Measurements from ENCODE around the gene PRR18. TPM values are rescaled to one million over a fixed set of nuclear protein-coding genes. Genes with fewer than 3 reads are reported as not detected.

The PRR18 gene
- total and polyA plus RNA-seq, 5 donors from 2014 or later: not detected

DNA sequence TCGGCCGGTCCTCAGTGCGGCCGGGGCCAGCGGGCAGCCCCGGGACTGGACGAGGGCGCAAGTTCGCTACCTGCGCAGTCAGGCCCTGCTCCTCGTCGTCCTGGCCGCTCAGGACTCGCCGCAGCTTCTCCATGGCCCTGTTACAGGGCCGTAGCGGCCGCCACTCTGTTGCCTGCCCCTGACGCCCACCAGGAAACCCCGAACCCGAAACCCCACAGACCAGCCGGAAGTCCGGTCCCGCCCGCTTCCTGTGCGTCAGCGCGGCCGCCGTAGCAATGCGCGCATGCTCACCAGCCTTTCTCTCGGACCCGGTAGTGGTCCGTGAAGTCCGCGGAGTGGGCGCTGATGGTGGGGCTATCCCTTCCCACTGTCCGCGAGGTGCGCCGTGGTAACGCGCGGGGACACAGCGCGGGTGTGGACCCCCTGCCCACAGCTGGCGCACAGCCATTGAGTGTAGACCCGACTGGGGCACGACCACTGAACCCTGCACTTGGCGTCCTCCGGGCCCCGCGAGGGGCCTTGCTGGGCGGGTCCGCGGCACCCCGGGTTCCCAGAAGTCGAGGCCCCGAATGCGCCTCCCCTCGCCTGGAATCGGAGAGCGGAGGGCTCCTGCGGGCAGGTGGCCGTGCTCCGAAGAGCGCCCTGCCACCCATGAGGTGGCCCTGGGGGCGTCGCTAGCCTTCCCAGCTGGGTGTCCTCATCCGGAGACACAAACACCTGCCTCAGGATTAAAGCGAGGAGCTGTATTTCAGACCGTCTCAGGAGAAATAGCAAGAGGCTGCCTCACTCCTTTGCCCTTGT is 34.4 kb upstream of the PRR18 start, which contains the start of gene SFT2D1:
SFT2D1 (minus strand) TSS at position 197 of the 801 bp plus-strand sequence; CDS start at position 133, 64 bp downstream.
- DNase-seq (peak; percentile 65 to 88 (median 65)), ATAC-seq (ENCODE audit: low read depth in 2 of 2) (peak; percentile 46 to 53)
- Mint-ChIP-seq H3K27me3 (no peaks in the 10 kb centered on the region), H3K4me3 (peak within 1 kb of the TSS; percentile 91 to 97 (median 94)), H3K9me3 (no peaks in the 10 kb centered on the region), H3K36me3 (peaks cover 5% of the 10 kb centered on the region), H3K4me1 (peaks cover 8 to 16% (median 13%) of the 10 kb centered on the region in 4 donors), H3K27ac (peak within 1 kb of the TSS; percentile 84 to 94 (median 91))
- no peaks in the 10 kb centered on the region for H3K27me3 ChIP-seq (ENCODE audit: control insufficient read depth, insufficient read depth, low read length)
- H3K4me1 ChIP-seq (ENCODE audit: control insufficient read depth, insufficient read depth, low read length, poor library complexity, severe bottlenecking): peaks cover 53% of the 10 kb centered on the region
- H3K4me3 ChIP-seq (ENCODE audit: low read depth, low read length): peak within 1 kb of the TSS; percentile 94
- no peaks in the 10 kb centered on the region for H3K9me3 ChIP-seq (ENCODE audit: control insufficient read depth in 2 of 2, low read length in 2 of 2)
- peak within 1 kb of the TSS; percentile 79 for H3K27ac ChIP-seq (ENCODE audit: insufficient read depth, low read length, poor library complexity, severe bottlenecking)
- H3K36me3 ChIP-seq (ENCODE audit: control insufficient read depth, insufficient read depth, low read length): peaks cover 7% of the 10 kb centered on the region

DNA sequence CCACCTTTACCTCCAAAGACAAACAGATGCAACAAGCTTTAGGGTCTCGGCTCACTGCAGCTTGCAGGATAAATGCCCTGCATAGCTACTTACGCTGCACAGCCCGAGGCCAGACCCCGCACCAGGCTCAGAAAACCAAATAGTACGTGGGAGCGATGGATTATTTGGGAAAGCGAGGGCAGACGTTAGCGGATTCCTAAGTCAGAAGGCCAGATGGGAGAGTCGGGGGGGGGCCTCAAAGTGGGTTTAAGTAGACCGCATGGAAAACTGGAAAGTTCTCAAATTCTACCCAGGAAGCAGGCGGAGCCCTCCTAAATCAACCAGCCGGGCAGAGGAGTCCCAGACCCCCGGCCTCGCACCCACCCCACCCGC is 33.8 kb upstream of the PRR18 start:
- Histone ChIP-seq H3K27me3 (ENCODE audit: control insufficient read depth, insufficient read depth, low read length) (no peaks in the 10 kb centered on the region), H3K36me3 (ENCODE audit: control insufficient read depth, insufficient read depth, low read length) (peaks cover 12% of the 10 kb centered on the region), H3K4me3 (ENCODE audit: low read depth, low read length) (peak overlapping the region; percentile 94), H3K9me3 (ENCODE audit: control insufficient read depth in 2 of 2, low read length in 2 of 2) (no peaks in the 10 kb centered on the region), H3K4me1 (ENCODE audit: control insufficient read depth, insufficient read depth, low read length, poor library complexity, severe bottlenecking) (peaks cover 59% of the 10 kb centered on the region), H3K27ac (ENCODE audit: insufficient read depth, low read length, poor library complexity, severe bottlenecking) (peak overlapping the region; percentile 79)
- peaks cover 10% of the 10 kb centered on the region for H3K36me3 Mint-ChIP-seq
- peak overlapping the region; percentile 91 to 97 (median 94) for H3K4me3 Mint-ChIP-seq
- no peak for DNase-seq
- H3K27ac Mint-ChIP-seq: peak overlapping the region; percentile 62 to 94 (median 84)
- peak; percentile 38 to 39 for ATAC-seq (ENCODE audit: low read depth in 2 of 2)
- H3K4me1 Mint-ChIP-seq: peaks cover 12 to 16% (median 14%) of the 10 kb centered on the region in 4 donors
- H3K9me3 Mint-ChIP-seq: no peaks in the 10 kb centered on the region
- no peaks in the 10 kb centered on the region for H3K27me3 Mint-ChIP-seq

DNA sequence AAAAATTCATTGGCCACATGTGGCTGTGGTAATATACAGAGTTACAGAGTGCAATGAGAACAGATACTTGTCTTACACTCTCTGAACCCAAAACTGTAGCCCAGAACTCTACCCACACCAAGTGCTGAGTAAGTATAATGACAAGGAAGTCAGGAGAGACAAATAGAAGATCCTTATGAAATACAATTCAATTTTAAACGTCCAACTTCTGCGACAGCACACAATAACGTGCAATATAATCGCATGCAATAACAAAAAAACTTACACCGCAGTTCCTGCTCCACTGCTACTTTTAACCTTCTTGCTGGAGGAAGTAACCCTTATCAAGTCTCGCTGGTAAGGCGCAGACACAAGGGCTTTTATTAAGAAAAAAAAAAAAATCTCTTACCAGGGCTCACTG is 33.3 kb upstream of the PRR18 start:
- H3K27me3 ChIP-seq (ENCODE audit: control insufficient read depth, insufficient read depth, low read length): no peaks in the 10 kb centered on the region
- peak overlapping the region; percentile 91 to 97 (median 94) for H3K4me3 Mint-ChIP-seq
- H3K27me3 Mint-ChIP-seq: no peaks in the 10 kb centered on the region
- H3K9me3 ChIP-seq (ENCODE audit: control insufficient read depth in 2 of 2, low read length in 2 of 2): no peaks in the 10 kb centered on the region
- peak in 2 of 3 donors; percentile 42 to 73 for DNase-seq
- peaks cover 64% of the 10 kb centered on the region for H3K4me1 ChIP-seq (ENCODE audit: control insufficient read depth, insufficient read depth, low read length, poor library complexity, severe bottlenecking)
- H3K4me1 Mint-ChIP-seq: peaks cover 13 to 20% (median 14%) of the 10 kb centered on the region in 4 donors
- ATAC-seq (ENCODE audit: low read depth in 2 of 2): peak; percentile 43 to 56
- H3K4me3 ChIP-seq (ENCODE audit: low read depth, low read length): peak overlapping the region; percentile 94
- H3K36me3 ChIP-seq (ENCODE audit: control insufficient read depth, insufficient read depth, low read length): peaks cover 16% of the 10 kb centered on the region
- peak overlapping the region; percentile 22 to 94 (median 84) for H3K27ac Mint-ChIP-seq
- peaks cover 10% of the 10 kb centered on the region for H3K36me3 Mint-ChIP-seq
- H3K27ac ChIP-seq (ENCODE audit: insufficient read depth, low read length, poor library complexity, severe bottlenecking): peak overlapping the region; percentile 79
- H3K9me3 Mint-ChIP-seq: no peaks in the 10 kb centered on the region

DNA sequence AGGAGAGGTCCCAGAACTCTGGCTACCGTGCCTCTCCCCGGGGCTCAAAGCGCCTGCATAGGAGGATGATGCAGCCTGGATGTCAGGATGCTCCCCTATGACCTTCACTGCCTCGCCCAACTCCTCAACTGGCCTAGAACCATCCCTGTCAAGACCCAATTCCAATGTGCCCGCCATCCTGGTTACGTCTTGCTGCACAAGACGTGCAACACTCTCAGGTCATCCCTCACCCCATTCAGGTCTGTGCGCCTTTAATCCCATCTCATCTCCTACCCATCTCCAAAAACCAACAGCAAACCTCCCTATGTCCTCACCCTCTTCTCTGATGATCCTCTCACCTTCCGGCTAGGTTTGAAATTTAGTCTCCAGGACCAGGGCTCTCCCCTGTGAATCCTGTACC is 30.7 kb upstream of the PRR18 start:
- H3K27me3 ChIP-seq (ENCODE audit: control insufficient read depth, insufficient read depth, low read length): no peaks in the 10 kb centered on the region
- H3K4me3 Mint-ChIP-seq: no peak overlapping the region
- ATAC-seq (ENCODE audit: low read depth in 2 of 2): no peak

DNA sequence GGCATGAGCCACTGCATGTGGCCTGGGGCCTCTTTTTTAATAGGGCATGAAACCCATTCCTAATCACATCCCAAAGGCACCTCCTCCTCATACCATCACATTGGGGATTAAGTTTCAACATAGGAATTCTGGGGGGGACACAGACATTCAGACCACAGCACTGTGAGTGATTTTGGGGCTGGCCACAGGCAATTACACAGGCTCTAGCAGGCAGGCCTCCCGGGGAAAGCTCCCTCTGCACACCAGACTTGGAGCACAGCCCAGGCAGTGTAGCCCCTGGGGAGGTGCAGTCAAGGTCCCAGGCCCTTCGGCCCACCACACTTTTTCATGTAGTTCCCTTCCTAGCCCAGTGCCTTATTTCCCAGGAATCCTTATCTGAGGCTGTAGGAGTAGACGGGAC is 28.7 kb upstream of the PRR18 start:
- H3K4me3 ChIP-seq (ENCODE audit: low read depth, low read length): no peak overlapping the region
- H3K27me3 ChIP-seq (ENCODE audit: control insufficient read depth, insufficient read depth, low read length): no peaks in the 10 kb centered on the region
- H3K9me3 ChIP-seq (ENCODE audit: control insufficient read depth in 2 of 2, low read length in 2 of 2): no peaks in the 10 kb centered on the region
- Mint-ChIP-seq H3K27ac (peak overlapping the region in 2 of 3 donors; percentile 53 to 55), H3K27me3 (no peaks in the 10 kb centered on the region), H3K36me3 (peaks cover 34% of the 10 kb centered on the region), H3K9me3 (no peaks in the 10 kb centered on the region), H3K4me1 (peaks cover 6 to 51% (median 37%) of the 10 kb centered on the region in 4 donors), H3K4me3 (peak overlapping the region in 1 of 4 donors; percentile 9)
- DNase-seq (no peak), ATAC-seq (ENCODE audit: low read depth in 2 of 2) (no peak)
- peaks cover 27% of the 10 kb centered on the region for H3K36me3 ChIP-seq (ENCODE audit: control insufficient read depth, insufficient read depth, low read length)
- no peak overlapping the region for H3K27ac ChIP-seq (ENCODE audit: insufficient read depth, low read length, poor library complexity, severe bottlenecking)
- peaks cover 88% of the 10 kb centered on the region for H3K4me1 ChIP-seq (ENCODE audit: control insufficient read depth, insufficient read depth, low read length, poor library complexity, severe bottlenecking)

More for the DNA sequence above, 30.7 kb upstream of the PRR18 start:
- Mint-ChIP-seq H3K27me3 (no peaks in the 10 kb centered on the region), H3K4me1 (peaks cover 13 to 44% (median 28%) of the 10 kb centered on the region in 4 donors), H3K27ac (no peak overlapping the region), H3K9me3 (no peaks in the 10 kb centered on the region), H3K36me3 (peaks cover 29% of the 10 kb centered on the region)
- peak overlapping the region; percentile 94 for H3K4me3 ChIP-seq (ENCODE audit: low read depth, low read length)
- no peak overlapping the region for H3K27ac ChIP-seq (ENCODE audit: insufficient read depth, low read length, poor library complexity, severe bottlenecking)
- DNase-seq: no peak
- H3K36me3 ChIP-seq (ENCODE audit: control insufficient read depth, insufficient read depth, low read length): peaks cover 21% of the 10 kb centered on the region
- H3K9me3 ChIP-seq (ENCODE audit: control insufficient read depth in 2 of 2, low read length in 2 of 2): no peaks in the 10 kb centered on the region
- peaks cover 82% of the 10 kb centered on the region for H3K4me1 ChIP-seq (ENCODE audit: control insufficient read depth, insufficient read depth, low read length, poor library complexity, severe bottlenecking)

DNA sequence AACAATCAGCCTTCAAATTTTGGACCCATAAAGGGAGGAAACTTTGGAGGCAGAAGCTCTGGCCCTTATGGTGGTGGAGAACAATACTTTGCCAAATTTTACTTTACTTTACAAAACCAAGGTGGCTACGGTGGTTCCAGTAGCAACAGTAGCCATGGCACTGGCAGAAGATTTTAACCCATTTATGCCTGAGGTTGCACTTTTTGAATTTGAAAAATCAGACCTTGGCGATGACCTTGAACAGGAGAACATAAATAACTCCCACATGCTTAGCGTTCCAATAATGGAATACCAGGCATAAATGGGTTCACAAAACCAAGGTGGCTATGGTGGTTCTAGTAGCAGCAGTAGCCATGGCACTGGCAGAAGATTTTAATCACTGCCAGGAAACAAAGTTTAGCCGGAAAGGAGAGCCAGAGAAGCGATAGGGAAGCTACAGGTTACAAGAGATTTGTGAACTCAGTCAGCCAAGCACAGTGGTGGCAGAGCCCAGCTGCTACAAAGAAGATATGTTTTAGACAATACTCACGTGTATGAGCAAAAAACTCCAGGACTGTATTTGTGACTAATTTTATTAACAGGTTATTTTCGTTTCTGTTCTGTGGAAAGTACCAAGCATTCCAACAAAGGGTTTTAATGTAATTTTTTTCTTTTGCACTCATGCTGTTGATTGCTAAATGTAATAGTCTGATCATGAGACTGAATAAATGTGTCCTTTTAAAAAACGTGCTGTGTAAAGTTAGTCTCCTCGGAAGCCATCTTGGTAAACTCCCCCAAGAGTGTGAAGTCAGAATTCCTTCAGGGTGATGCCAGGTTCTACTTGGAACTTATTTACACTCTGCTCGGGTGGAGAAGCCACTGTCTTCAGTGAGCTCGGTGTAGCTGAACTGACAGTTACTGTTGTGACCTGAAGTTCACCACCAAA is 27.4 kb upstream of the PRR18 start:
- H3K4me1 ChIP-seq (ENCODE audit: control insufficient read depth, insufficient read depth, low read length, poor library complexity, severe bottlenecking): peaks cover 85% of the 10 kb centered on the region
- Mint-ChIP-seq H3K4me3 (peak overlapping the region; percentile 5 to 55 (median 26)), H3K9me3 (no peaks in the 10 kb centered on the region), H3K27me3 (no peaks in the 10 kb centered on the region), H3K4me1 (peaks cover 5 to 52% (median 39%) of the 10 kb centered on the region in 4 donors), H3K36me3 (peaks cover 34% of the 10 kb centered on the region), H3K27ac (peak overlapping the region in 2 of 3 donors; percentile 55 to 70)
- H3K27ac ChIP-seq (ENCODE audit: insufficient read depth, low read length, poor library complexity, severe bottlenecking): no peak overlapping the region
- ATAC-seq (ENCODE audit: low read depth in 2 of 2) (no peak), DNase-seq (no peak)
- H3K4me3 ChIP-seq (ENCODE audit: low read depth, low read length): no peak overlapping the region
- H3K27me3 ChIP-seq (ENCODE audit: control insufficient read depth, insufficient read depth, low read length): no peaks in the 10 kb centered on the region
- peaks cover 29% of the 10 kb centered on the region for H3K36me3 ChIP-seq (ENCODE audit: control insufficient read depth, insufficient read depth, low read length)
- no peaks in the 10 kb centered on the region for H3K9me3 ChIP-seq (ENCODE audit: control insufficient read depth in 2 of 2, low read length in 2 of 2)

DNA sequence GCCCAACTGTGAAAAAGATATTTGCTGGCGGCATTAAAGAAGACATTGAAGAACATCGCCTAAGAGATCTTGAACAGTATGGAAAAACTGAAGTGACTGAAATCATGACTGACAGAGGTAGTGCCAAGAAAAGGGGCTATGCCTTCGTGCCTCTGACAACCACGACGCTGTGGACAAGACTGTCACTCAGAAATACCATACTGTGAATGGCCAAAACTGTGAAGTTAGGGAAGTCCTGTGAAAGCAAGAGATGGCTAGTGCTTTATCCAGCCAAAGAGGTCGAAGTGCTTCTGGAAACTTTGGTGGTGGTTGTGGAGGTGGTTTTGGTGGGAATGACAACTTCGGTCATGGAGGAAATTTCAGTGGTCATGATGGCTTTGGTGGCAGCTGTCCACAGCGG is 26.7 kb upstream of the PRR18 start:
- Mint-ChIP-seq H3K27ac (peak overlapping the region in 1 of 3 donors; percentile 75), H3K27me3 (no peaks in the 10 kb centered on the region), H3K4me3 (peak overlapping the region in 3 of 4 donors; percentile 34 to 55 (median 51)), H3K36me3 (peaks cover 34% of the 10 kb centered on the region), H3K4me1 (peaks cover 7 to 52% (median 39%) of the 10 kb centered on the region in 4 donors), H3K9me3 (no peaks in the 10 kb centered on the region)
- no peaks in the 10 kb centered on the region for H3K27me3 ChIP-seq (ENCODE audit: control insufficient read depth, insufficient read depth, low read length)
- DNase-seq: no peak
- peaks cover 31% of the 10 kb centered on the region for H3K36me3 ChIP-seq (ENCODE audit: control insufficient read depth, insufficient read depth, low read length)
- no peak overlapping the region for H3K4me3 ChIP-seq (ENCODE audit: low read depth, low read length)
- no peak overlapping the region for H3K27ac ChIP-seq (ENCODE audit: insufficient read depth, low read length, poor library complexity, severe bottlenecking)
- no peaks in the 10 kb centered on the region for H3K9me3 ChIP-seq (ENCODE audit: control insufficient read depth in 2 of 2, low read length in 2 of 2)
- H3K4me1 ChIP-seq (ENCODE audit: control insufficient read depth, insufficient read depth, low read length, poor library complexity, severe bottlenecking): peaks cover 83% of the 10 kb centered on the region
- ATAC-seq (ENCODE audit: low read depth in 2 of 2): no peak

Measured in CD4-positive, CD25-positive, alpha-beta regulatory T cell (primary cell).